B cell (primary cell): Measurements from ENCODE around the gene LOX. TPM values are rescaled to one million over a fixed set of nuclear protein-coding genes. Genes with fewer than 3 reads are reported as not detected.

Experiments
- ATAC-seq: fragments of 200-7000 bp; cut with Tn5 transposase; one replicate; pipeline ENCODE4 v1.10.0; 2021; ENCODE audit warnings: low read depth, mild to moderate bottlenecking, moderate number of reproducible peaks, moderate library complexity
- CTCF ChIA-PET: fragments of 350-600 bp; sonication (Branson Sonifier 250); formaldehyde crosslinking; loops from one replicate; lab custom pipeline; 2021; ENCODE audit warnings: antibody characterized with exemption, inconsistent platforms; lab: Charles Lee
- POLR2A ChIA-PET: fragments of 350-600 bp; sonication (Branson Sonifier 250); formaldehyde crosslinking; loops from one replicate; lab custom pipeline; 2021; ENCODE audit warnings: antibody characterized with exemption; lab: Charles Lee
- DNase-seq: peaks from one replicate; pipeline ENCODE4 v3.0.0; 2013
- H2AFZ ChIP-seq: 2 replicates; pipeline ENCODE4 v1.6.1; 2012; ENCODE audit warnings: mild to moderate bottlenecking, low read depth, low read length; ENCODE audit not compliant: insufficient read depth, poor library complexity, severe bottlenecking
- H3K27ac ChIP-seq, 2 donors: 1 replicate in 1 of 2; 2 replicates in 1 of 2; pipeline ENCODE4 v1.5.1; 2012 to 2013; ENCODE audit warnings: low read length in 2 of 2, mild to moderate bottlenecking in 2 of 2, moderate library complexity in 1 of 2
- H3K27me3 ChIP-seq, 4 experiments: fragments of 200-600 bp in 1 of 4; sonication (generic) in 1 of 4; replicated peaks in 1 of 4; 1 replicate in 2 of 4; 2 replicates in 2 of 4; pipeline versions ENCODE4 v1.6.1 to v1.7.0; 2013 to 2016; ENCODE audit warnings: low read length in 3 of 4, mild to moderate bottlenecking in 2 of 4, mixed read lengths in 1 of 4, moderate library complexity in 1 of 4; ENCODE audit not compliant: insufficient read depth in 4 of 4, control insufficient read depth in 3 of 4; ENCODE audit errors: control extremely low read depth in 1 of 4
- H3K36me3 ChIP-seq, 2 experiments: replicated peaks in 1 of 2; 1 replicate in 1 of 2; 2 replicates in 1 of 2; pipeline versions ENCODE4 v1.6.1 to v1.7.1; 2013; ENCODE audit warnings: low read length in 1 of 2; ENCODE audit not compliant: insufficient read depth in 2 of 2, control insufficient read depth in 1 of 2; ENCODE audit errors: control extremely low read depth in 1 of 2, extremely low read depth in 1 of 2
- H3K4me1 ChIP-seq, 2 donors: fragments of 200-600 bp in 1 of 2; sonication (generic) in 1 of 2; 1 replicate in 1 of 2; 2 replicates in 1 of 2; pipeline versions ENCODE4 v1.5.1 to v1.6.1; 2013 to 2017; ENCODE audit warnings: low read length in 2 of 2; ENCODE audit not compliant: control insufficient read depth in 2 of 2, insufficient read depth in 2 of 2
- H3K4me2 ChIP-seq: replicated peaks from 2 replicates; pipeline ENCODE3; 2012; ENCODE audit warnings: mild to moderate bottlenecking, low read depth, low read length; ENCODE audit not compliant: poor library complexity, severe bottlenecking
- H3K4me3 ChIP-seq, 5 experiments: fragments of 200-600 bp in 1 of 5; sonication (generic) in 1 of 5; 1 replicate in 3 of 5; 2 replicates in 2 of 5; pipeline versions ENCODE4 v1.5.1 to v1.7.0; 2011 to 2016; ENCODE audit warnings: low read length in 4 of 5, mild to moderate bottlenecking in 4 of 5, low read depth in 2 of 5, control low read depth in 1 of 5, moderate library complexity in 1 of 5; ENCODE audit not compliant: insufficient read depth in 1 of 5; ENCODE audit errors: control extremely low read depth in 1 of 5, extremely low read depth in 1 of 5
- H3K79me2 ChIP-seq: fragments of 200-600 bp; sonication (generic); one replicate; pipeline ENCODE4 v1.6.0; 2016; ENCODE audit warnings: low read length; ENCODE audit not compliant: control insufficient read depth, insufficient read depth
- H3K9ac ChIP-seq: fragments of 200-600 bp; sonication (generic); 2 replicates; pipeline ENCODE4 v1.6.1; 2017; ENCODE audit warnings: mild to moderate bottlenecking, low read length, moderate library complexity
- H3K9me3 ChIP-seq, 3 donors: one replicate each; pipeline versions ENCODE4 v1.6.1 to v1.7.1; 2013; ENCODE audit warnings: low read length in 2 of 3; ENCODE audit not compliant: control insufficient read depth in 2 of 3, insufficient read depth in 1 of 3; ENCODE audit errors: control extremely low read depth in 1 of 3
- H4K20me1 ChIP-seq: 2 replicates; pipeline ENCODE4 v1.6.0; 2012; ENCODE audit warnings: mild to moderate bottlenecking, low read length; ENCODE audit not compliant: insufficient read depth, control insufficient read depth, poor library complexity, severe bottlenecking
- H3K27ac Mint-ChIP-seq: one replicate; pipeline ENCODE4 v1.8.0; 2021; ENCODE audit warnings: mixed read lengths
- H3K27me3 Mint-ChIP-seq: one replicate; pipeline ENCODE4 v1.8.0; 2021; ENCODE audit warnings: mixed read lengths
- H3K4me1 Mint-ChIP-seq: one replicate; pipeline ENCODE4 v1.8.0; 2021; ENCODE audit warnings: mixed read lengths
- H3K4me3 Mint-ChIP-seq: one replicate; pipeline ENCODE4 v1.8.0; 2021; ENCODE audit warnings: mixed read lengths
- H3K9me3 Mint-ChIP-seq: one replicate; pipeline ENCODE4 v1.8.0; 2022; ENCODE audit warnings: mixed read lengths; ENCODE audit not compliant: insufficient read depth
- CTCF ChIP-seq: fragments of 200-600 bp; IDR thresholded peaks from one replicate; pipeline ENCODE4 v1.8.0; 2022; ENCODE audit warnings: antibody characterized with exemption, mild to moderate bottlenecking
- EZH2 ChIP-seq: IDR thresholded peaks from 2 replicates; pipeline ENCODE4 v1.6.1; 2012; ENCODE audit warnings: borderline replicate concordance, low read depth, mild to moderate bottlenecking, moderate library complexity, low read length; ENCODE audit not compliant: insufficient read depth, poor library complexity, severe bottlenecking
- WGBS: methylation state at CpG from one replicate; pipeline ENCODE4 v1.1.5; 2013; ENCODE audit warnings: missing lambda C conversion rate; ENCODE audit not compliant: insufficient coverage; 5-methylcytosine and 5-hydroxymethylcytosine counted together
- intact Hi-C: fragments of 100-400 bp; cut with micrococcal nuclease; formaldehyde crosslinking; loops from one replicate; pipeline ENCODE4 v1.10.0; 2022
- polyA plus RNA-seq: library from polyadenylated mRNA; depleted of rRNA; stranded (reverse); fragments of >200 nt; gene quantifications from 2 replicates; pipeline ENCODE4 v1.2.3, GENCODE V29; 2012
- total RNA-seq, 2 donors: library from RNA; stranded (reverse); fragments of 120-200 nt in 1 of 2; gene quantifications; 1 replicate in 1 of 2; 2 replicates in 1 of 2; pipeline versions ENCODE4 v1.2.3 to v1.2.4, GENCODE V29; 2013 to 2022

The LOX gene
- total and polyA plus RNA-seq, 2 donors (not counting 1 experiment from before 2014, with no cell fraction given), result not detected

- intact Hi-C loops, result no loop called here
- TF ChIP-seq EZH2, result no peak
- no peak for TF ChIP-seq CTCF
- Mint-ChIP-seq H3K27ac (no peak overlapping the region), H3K9me3 (no peaks in the 10 kb centered on the region), H3K4me1 (no peaks in the 10 kb centered on the region), H3K27me3 (no peaks in the 10 kb centered on the region), H3K4me3 (no peak overlapping the region)
- H3K9me3 ChIP-seq, result no peaks in the 10 kb centered on the region
- ChIA-PET POLR2A (no interaction called here), CTCF (no interaction called here)
- no peak for DNase-seq
- no peak overlapping the region for H3K27ac ChIP-seq
- WGBS, result 100% methylated on average over 1 of the region's 1 CpG
- H4K20me1 ChIP-seq, result no peaks in the 10 kb centered on the region
- no peaks in the 10 kb centered on the region for H3K79me2 ChIP-seq
- H3K4me3 ChIP-seq, result no peak overlapping the region
- no peak overlapping the region for H3K4me2 ChIP-seq
- no peaks in the 10 kb centered on the region for H3K4me1 ChIP-seq
- no peaks in the 10 kb centered on the region for H3K27me3 ChIP-seq
- H2AFZ ChIP-seq, result no peak overlapping the region
- no peak overlapping the region for H3K9ac ChIP-seq
- no peak for ATAC-seq
- no peaks in the 10 kb centered on the region for H3K36me3 ChIP-seq
Observed at GRCh38 chr5:122067390-122067789, 10.7 kb downstream of the LOX start.

- ATAC-seq (no peak), DNase-seq (no peak)
- no peaks in the 10 kb centered on the region for H4K20me1 ChIP-seq
- Mint-ChIP-seq H3K9me3 (no peaks in the 10 kb centered on the region), H3K27ac (no peak overlapping the region), H3K4me1 (no peaks in the 10 kb centered on the region), H3K27me3 (no peaks in the 10 kb centered on the region), H3K4me3 (no peak overlapping the region)
- H3K36me3 ChIP-seq, result no peaks in the 10 kb centered on the region
- H3K4me1 ChIP-seq, result no peaks in the 10 kb centered on the region
- no peak overlapping the region for H3K27ac ChIP-seq
- no peak overlapping the region for H2AFZ ChIP-seq
- H3K9ac ChIP-seq, result no peak overlapping the region
- TF ChIP-seq EZH2, result no peak
- no peak for TF ChIP-seq CTCF
- H3K4me3 ChIP-seq, result no peak overlapping the region
- no peaks in the 10 kb centered on the region for H3K9me3 ChIP-seq
- CTCF ChIA-PET, result no interaction called here
- POLR2A ChIA-PET, result no interaction called here
- intact Hi-C loops, result no loop called here
- no peaks in the 10 kb centered on the region for H3K27me3 ChIP-seq
- no peaks in the 10 kb centered on the region for H3K79me2 ChIP-seq
- no peak overlapping the region for H3K4me2 ChIP-seq
- WGBS, result no CpG with 5 or more reads among the region's 3 CpGs
Observed at GRCh38 chr5:122064992-122065391, 13.1 kb downstream of the LOX start.
